SJCRH30 (cell line): Measurements from ENCODE around the gene TRIM41. TPM values are rescaled to one million over a fixed set of nuclear protein-coding genes. Genes with fewer than 3 reads are reported as not detected.
A peak's percentile ranks its signal among the peaks of the same experiment; 100 is the strongest.

Source experiments
- DNase-seq, 2 experiments: peaks; one replicate each; pipeline ENCODE4 v3.0.0-alpha.2; 2015 to 2020
- H3K27ac ChIP-seq: fragments of 250-450 bp; sonication (Bioruptor Pico); 2 replicates; pipeline ENCODE4 v1.5.1; 2020; ENCODE audit warnings: mild to moderate bottlenecking, moderate library complexity
- H3K27me3 ChIP-seq: fragments of 250-450 bp; sonication (Bioruptor Pico); 2 replicates; pipeline ENCODE4 v1.5.1; 2020; ENCODE audit warnings: mild to moderate bottlenecking, moderate library complexity
- H3K36me3 ChIP-seq: fragments of 250-450 bp; sonication (Bioruptor Pico); 2 replicates; pipeline ENCODE4 v1.5.1; 2020; ENCODE audit warnings: mild to moderate bottlenecking, moderate library complexity
- H3K4me1 ChIP-seq: fragments of 250-450 bp; sonication (Bioruptor Pico); 2 replicates; pipeline ENCODE4 v1.5.1; 2020; ENCODE audit warnings: mild to moderate bottlenecking, moderate library complexity
- H3K4me3 ChIP-seq: fragments of 250-450 bp; sonication (Bioruptor Pico); 2 replicates; pipeline ENCODE4 v1.5.1; 2020; ENCODE audit warnings: mild to moderate bottlenecking, moderate library complexity
- H3K9me3 ChIP-seq: fragments of 250-450 bp; sonication (Bioruptor Pico); replicated peaks from 2 replicates; pipeline ENCODE4 v1.5.1; 2020; ENCODE audit warnings: mild to moderate bottlenecking, moderate library complexity
- total RNA-seq: library from RNA; depleted of rRNA; stranded (reverse); fragments of >200 nt; shearing (Covaris generic); gene quantifications from 2 replicates; pipeline ENCODE4 v1.2.3, GENCODE V29; 2014

The TRIM41 gene
- total RNA-seq, 1 experiment from 2014 or later = 17.8 TPM

- Histone ChIP-seq H3K36me3 (peaks cover 3% of the 10 kb centered on the region), H3K4me3 (peak overlapping the region; percentile 95), H3K9me3 (no peaks in the 10 kb centered on the region), H3K27me3 (no peaks in the 10 kb centered on the region), H3K27ac (no peak overlapping the region), H3K4me1 (no peaks in the 10 kb centered on the region)
- no peak for DNase-seq
Measured at GRCh38 chr5:181224390-181225229, 1.5 kb downstream of the TRIM41 start.

GRCh38 chr5:181229996-181230395, 6.9 kb downstream of the TRIM41 start:
- Histone ChIP-seq H3K27me3 (no peaks in the 10 kb centered on the region), H3K27ac (no peak overlapping the region), H3K9me3 (no peaks in the 10 kb centered on the region), H3K4me1 (no peaks in the 10 kb centered on the region), H3K4me3 (no peak overlapping the region), H3K36me3 (peaks cover 8% of the 10 kb centered on the region)
- no peak for DNase-seq

- Histone ChIP-seq H3K9me3 (no peaks in the 10 kb centered on the region), H3K36me3 (peaks cover 14% of the 10 kb centered on the region), H3K4me1 (no peaks in the 10 kb centered on the region; the same call in 1 of the 2 replicates), H3K27me3 (no peaks in the 10 kb centered on the region), H3K27ac (no peak overlapping the region), H3K4me3 (no peak overlapping the region)
- DNase-seq = no peak
Measured at GRCh38 chr5:181230551-181230950, 7.5 kb downstream of the TRIM41 start.

GRCh38 chr5:181231432-181231831, 8.4 kb downstream of the TRIM41 start:
- Histone ChIP-seq H3K4me1 (no peaks in the 10 kb centered on the region; the same call in 1 of the 2 replicates), H3K9me3 (no peaks in the 10 kb centered on the region), H3K27ac (no peak overlapping the region), H3K27me3 (no peaks in the 10 kb centered on the region), H3K4me3 (no peak overlapping the region), H3K36me3 (peaks cover 23% of the 10 kb centered on the region)
- DNase-seq = no peak

GRCh38 chr5:181232593-181232992, 9.5 kb downstream of the TRIM41 start:
- no peak overlapping the region for H3K4me3 ChIP-seq
- H3K36me3 ChIP-seq = peaks cover 34% of the 10 kb centered on the region
- H3K9me3 ChIP-seq = no peaks in the 10 kb centered on the region
- no peaks in the 10 kb centered on the region for H3K27me3 ChIP-seq
- DNase-seq = no peak
- H3K27ac ChIP-seq = no peak overlapping the region
- no peaks in the 10 kb centered on the region; the same call in 1 of the 2 replicates for H3K4me1 ChIP-seq

GRCh38 chr5:181233088-181233800, 10.2 kb downstream of the TRIM41 start:
- no peaks in the 10 kb centered on the region for H3K9me3 ChIP-seq
- peaks cover 41% of the 10 kb centered on the region for H3K36me3 ChIP-seq
- H3K27ac ChIP-seq = no peak overlapping the region
- DNase-seq = no peak
- no peaks in the 10 kb centered on the region for H3K27me3 ChIP-seq
- no peaks in the 10 kb centered on the region; the same call in 1 of the 2 replicates for H3K4me1 ChIP-seq
- H3K4me3 ChIP-seq = no peak overlapping the region

- Histone ChIP-seq H3K27ac (no peak overlapping the region), H3K27me3 (no peaks in the 10 kb centered on the region), H3K4me3 (no peak overlapping the region), H3K9me3 (no peaks in the 10 kb centered on the region), H3K4me1 (no peaks in the 10 kb centered on the region; the same call in 1 of the 2 replicates), H3K36me3 (peaks cover 47% of the 10 kb centered on the region)
- DNase-seq = no peak
Measured at GRCh38 chr5:181233801-181234454, 10.8 kb downstream of the TRIM41 start.

GRCh38 chr5:181234455-181235306, 11.6 kb downstream of the TRIM41 start:
- Histone ChIP-seq H3K27ac (peak overlapping the region; percentile 3; the same call in 1 of the 2 replicates), H3K4me3 (no peak overlapping the region), H3K9me3 (no peaks in the 10 kb centered on the region), H3K36me3 (peaks cover 52% of the 10 kb centered on the region), H3K4me1 (no peaks in the 10 kb centered on the region; the same call in 1 of the 2 replicates), H3K27me3 (no peaks in the 10 kb centered on the region)
- peak in 1 of 2 experiments; percentile 39 for DNase-seq

GRCh38 chr5:181235323-181235688, 12.2 kb downstream of the TRIM41 start:
- no peaks in the 10 kb centered on the region for H3K27me3 ChIP-seq
- no peaks in the 10 kb centered on the region; the same call in 1 of the 2 replicates for H3K4me1 ChIP-seq
- no peak overlapping the region for H3K4me3 ChIP-seq
- H3K9me3 ChIP-seq = no peaks in the 10 kb centered on the region
- no peak overlapping the region; the same call in 1 of the 2 replicates for H3K27ac ChIP-seq
- no peak for DNase-seq
- peaks cover 56% of the 10 kb centered on the region for H3K36me3 ChIP-seq

- DNase-seq = no peak
- Histone ChIP-seq H3K4me1 (no peaks in the 10 kb centered on the region; the same call in 1 of the 2 replicates), H3K36me3 (peaks cover 61% of the 10 kb centered on the region), H3K4me3 (no peak overlapping the region), H3K27ac (no peak overlapping the region; the same call in 1 of the 2 replicates), H3K9me3 (no peaks in the 10 kb centered on the region), H3K27me3 (no peaks in the 10 kb centered on the region)
Measured at GRCh38 chr5:181235689-181236366, 12.7 kb downstream of the TRIM41 start.

- peaks cover 67% of the 10 kb centered on the region for H3K36me3 ChIP-seq
- no peak overlapping the region for H3K4me3 ChIP-seq
- H3K27me3 ChIP-seq = no peaks in the 10 kb centered on the region
- H3K4me1 ChIP-seq = peaks cover 1% of the 10 kb centered on the region
- no peak overlapping the region for H3K27ac ChIP-seq
- DNase-seq = no peak
- no peaks in the 10 kb centered on the region for H3K9me3 ChIP-seq
Measured at GRCh38 chr5:181236471-181236870, 13.4 kb downstream of the TRIM41 start.

GRCh38 chr5:181236954-181237641, 14.0 kb downstream of the TRIM41 start:
- Histone ChIP-seq H3K27me3 (no peaks in the 10 kb centered on the region), H3K4me3 (no peak overlapping the region), H3K27ac (no peak overlapping the region), H3K4me1 (peaks cover 5% of the 10 kb centered on the region), H3K9me3 (no peaks in the 10 kb centered on the region), H3K36me3 (peaks cover 74% of the 10 kb centered on the region)
- DNase-seq = no peak

- Histone ChIP-seq H3K36me3 (peaks cover 81% of the 10 kb centered on the region), H3K4me1 (peaks cover 5% of the 10 kb centered on the region), H3K4me3 (no peak overlapping the region), H3K27me3 (no peaks in the 10 kb centered on the region), H3K9me3 (no peaks in the 10 kb centered on the region), H3K27ac (no peak overlapping the region)
- no peak for DNase-seq
Measured at GRCh38 chr5:181237729-181238385, 14.8 kb downstream of the TRIM41 start.
